ENCODE data around the gene COL26A1.

The COL26A1 gene

GRCh38 chr7:101529560-101529959, 166.9 kb downstream of the COL26A1 start:
- H3K4me3 ChIP-seq (ENCODE audit: low read depth, low read length): no peak overlapping the region
- peaks cover 0 to 3% of the 10 kb centered on the region in 2 experiments for H3K4me1 ChIP-seq (ENCODE audit: control insufficient read depth in 1 of 2, insufficient read depth in 2 of 2, low read length in 2 of 2)
- H3K27me3 ChIP-seq (ENCODE audit: insufficient read depth, low read length): no peaks in the 10 kb centered on the region
- H3K4me2 ChIP-seq (ENCODE audit: low read length): no peak overlapping the region
- no CpG with 5 or more reads among the region's 4 CpGs for WGBS (ENCODE audit: extremely low coverage, insufficient coverage, insufficient read length)
- no peak overlapping the region for H2BK120ac ChIP-seq (ENCODE audit: insufficient read depth, low read length, poor library complexity)
- no peak overlapping the region for H4K91ac ChIP-seq (ENCODE audit: low read depth, low read length)
- no peak overlapping the region for H3K9ac ChIP-seq (ENCODE audit: low read length)
- no peak overlapping the region for H2BK5ac ChIP-seq (ENCODE audit: low read depth, low read length, poor library complexity)
- peaks cover 3% of the 10 kb centered on the region for H3K9me3 ChIP-seq (ENCODE audit: insufficient read depth, low read depth, low read length)
- H2BK12ac ChIP-seq (ENCODE audit: low read length): no peak overlapping the region
- no peak overlapping the region for H2AFZ ChIP-seq (ENCODE audit: insufficient read depth, low read length, poor library complexity)
- H4K12ac ChIP-seq (ENCODE audit: low read depth, low read length): no peak overlapping the region
- no peaks in the 10 kb centered on the region for H3K79me2 ChIP-seq (ENCODE audit: control insufficient read depth, insufficient read depth, low read length, poor library complexity)
- no peak overlapping the region for H3K4ac ChIP-seq (ENCODE audit: low read depth, low read length)
- H3K23ac ChIP-seq (ENCODE audit: low read length): no peak overlapping the region
- no peak overlapping the region for H2AK5ac ChIP-seq (ENCODE audit: low read length)
- no peak overlapping the region for H3K27ac ChIP-seq (ENCODE audit: low read depth, low read length)
- H3K79me1 ChIP-seq (ENCODE audit: low read length): no peaks in the 10 kb centered on the region
- no peak overlapping the region for H3K14ac ChIP-seq (ENCODE audit: low read length)
- no peak overlapping the region for H3K18ac ChIP-seq (ENCODE audit: low read length)
- peaks cover 8 to 16% of the 10 kb centered on the region in 2 experiments for H3K36me3 ChIP-seq (ENCODE audit: control insufficient read depth in 1 of 2, insufficient read depth in 2 of 2, low read length in 2 of 2)
- no peak for DNase-seq
- no peak overlapping the region for H4K8ac ChIP-seq (ENCODE audit: low read depth, low read length)

GRCh38 chr7:101531726-101532357, 169.2 kb downstream of the COL26A1 start:
- H3K23ac ChIP-seq (ENCODE audit: low read length): no peak overlapping the region
- H2BK5ac ChIP-seq (ENCODE audit: low read depth, low read length, poor library complexity): no peak overlapping the region
- WGBS (ENCODE audit: extremely low coverage, insufficient coverage, insufficient read length): no CpG with 5 or more reads among the region's 16 CpGs
- H2AFZ ChIP-seq (ENCODE audit: insufficient read depth, low read length, poor library complexity): no peak overlapping the region
- H3K14ac ChIP-seq (ENCODE audit: low read length): no peak overlapping the region
- no peak overlapping the region for H3K9ac ChIP-seq (ENCODE audit: low read length)
- no peak overlapping the region for H4K8ac ChIP-seq (ENCODE audit: low read depth, low read length)
- H3K27ac ChIP-seq (ENCODE audit: low read depth, low read length): no peak overlapping the region
- no peak overlapping the region for H3K4me3 ChIP-seq (ENCODE audit: low read depth, low read length)
- H3K18ac ChIP-seq (ENCODE audit: low read length): no peak overlapping the region
- DNase-seq: no peak
- H4K12ac ChIP-seq (ENCODE audit: low read depth, low read length): no peak overlapping the region
- no peaks in the 10 kb centered on the region for H3K79me2 ChIP-seq (ENCODE audit: control insufficient read depth, insufficient read depth, low read length, poor library complexity)
- H3K4ac ChIP-seq (ENCODE audit: low read depth, low read length): no peak overlapping the region
- H4K91ac ChIP-seq (ENCODE audit: low read depth, low read length): no peak overlapping the region
- H3K36me3 ChIP-seq (ENCODE audit: control insufficient read depth in 1 of 2, insufficient read depth in 2 of 2, low read length in 2 of 2): peaks cover 7 to 15% of the 10 kb centered on the region in 2 experiments
- H3K27me3 ChIP-seq (ENCODE audit: insufficient read depth, low read length): no peaks in the 10 kb centered on the region
- no peak overlapping the region for H2AK5ac ChIP-seq (ENCODE audit: low read length)
- peaks cover 3% of the 10 kb centered on the region for H3K9me3 ChIP-seq (ENCODE audit: insufficient read depth, low read depth, low read length)
- H3K4me1 ChIP-seq (ENCODE audit: control insufficient read depth in 1 of 2, insufficient read depth in 2 of 2, low read length in 2 of 2): peaks cover 0 to 6% of the 10 kb centered on the region in 2 experiments
- H3K4me2 ChIP-seq (ENCODE audit: low read length): no peak overlapping the region
- H2BK12ac ChIP-seq (ENCODE audit: low read length): no peak overlapping the region
- H2BK120ac ChIP-seq (ENCODE audit: insufficient read depth, low read length, poor library complexity): no peak overlapping the region
- no peaks in the 10 kb centered on the region for H3K79me1 ChIP-seq (ENCODE audit: low read length)

GRCh38 chr7:101532400-101533102, 169.9 kb downstream of the COL26A1 start:
- H2AK5ac ChIP-seq (ENCODE audit: low read length): no peak overlapping the region
- no peak overlapping the region for H3K9ac ChIP-seq (ENCODE audit: low read length)
- DNase-seq: no peak
- H3K79me1 ChIP-seq (ENCODE audit: low read length): no peaks in the 10 kb centered on the region
- H3K79me2 ChIP-seq (ENCODE audit: control insufficient read depth, insufficient read depth, low read length, poor library complexity): no peaks in the 10 kb centered on the region
- no peak overlapping the region for H3K4me2 ChIP-seq (ENCODE audit: low read length)
- H3K4ac ChIP-seq (ENCODE audit: low read depth, low read length): no peak overlapping the region
- H4K91ac ChIP-seq (ENCODE audit: low read depth, low read length): no peak overlapping the region
- H3K36me3 ChIP-seq (ENCODE audit: control insufficient read depth in 1 of 2, insufficient read depth in 2 of 2, low read length in 2 of 2): peaks cover 4 to 12% of the 10 kb centered on the region in 2 experiments
- H3K14ac ChIP-seq (ENCODE audit: low read length): no peak overlapping the region
- H2BK120ac ChIP-seq (ENCODE audit: insufficient read depth, low read length, poor library complexity): no peak overlapping the region
- no peak overlapping the region for H2BK12ac ChIP-seq (ENCODE audit: low read length)
- no peak overlapping the region for H4K12ac ChIP-seq (ENCODE audit: low read depth, low read length)
- H3K4me1 ChIP-seq (ENCODE audit: control insufficient read depth in 1 of 2, insufficient read depth in 2 of 2, low read length in 2 of 2): peaks cover 2 to 6% of the 10 kb centered on the region in 2 experiments
- H3K27me3 ChIP-seq (ENCODE audit: insufficient read depth, low read length): no peaks in the 10 kb centered on the region
- H3K9me3 ChIP-seq (ENCODE audit: insufficient read depth, low read depth, low read length): peaks cover 3% of the 10 kb centered on the region
- H3K4me3 ChIP-seq (ENCODE audit: low read depth, low read length): no peak overlapping the region
- H4K8ac ChIP-seq (ENCODE audit: low read depth, low read length): no peak overlapping the region
- no peak overlapping the region for H3K23ac ChIP-seq (ENCODE audit: low read length)
- H2AFZ ChIP-seq (ENCODE audit: insufficient read depth, low read length, poor library complexity): no peak overlapping the region
- H3K18ac ChIP-seq (ENCODE audit: low read length): no peak overlapping the region
- no peak overlapping the region for H3K27ac ChIP-seq (ENCODE audit: low read depth, low read length)
- WGBS (ENCODE audit: extremely low coverage, insufficient coverage, insufficient read length): no CpG with 5 or more reads among the region's 4 CpGs
- H2BK5ac ChIP-seq (ENCODE audit: low read depth, low read length, poor library complexity): no peak overlapping the region

- Histone ChIP-seq H2BK12ac (ENCODE audit: low read length) (no peak overlapping the region), H3K27ac (ENCODE audit: low read depth, low read length) (no peak overlapping the region), H3K27me3 (ENCODE audit: insufficient read depth, low read length) (no peaks in the 10 kb centered on the region), H3K4me1 (ENCODE audit: control insufficient read depth in 1 of 2, insufficient read depth in 2 of 2, low read length in 2 of 2) (peaks cover 2 to 4% of the 10 kb centered on the region in 2 experiments), H2BK5ac (ENCODE audit: low read depth, low read length, poor library complexity) (no peak overlapping the region), H3K4ac (ENCODE audit: low read depth, low read length) (no peak overlapping the region), H3K79me2 (ENCODE audit: control insufficient read depth, insufficient read depth, low read length, poor library complexity) (no peaks in the 10 kb centered on the region), H4K8ac (ENCODE audit: low read depth, low read length) (no peak overlapping the region), H3K4me2 (ENCODE audit: low read length) (no peak overlapping the region), H2AK5ac (ENCODE audit: low read length) (no peak overlapping the region), H3K36me3 (ENCODE audit: control insufficient read depth in 1 of 2, insufficient read depth in 2 of 2, low read length in 2 of 2) (peaks cover 4 to 8% of the 10 kb centered on the region in 2 experiments), H2BK120ac (ENCODE audit: insufficient read depth, low read length, poor library complexity) (no peak overlapping the region), H4K12ac (ENCODE audit: low read depth, low read length) (no peak overlapping the region), H3K23ac (ENCODE audit: low read length) (no peak overlapping the region), H3K9ac (ENCODE audit: low read length) (no peak overlapping the region), H3K9me3 (ENCODE audit: insufficient read depth, low read depth, low read length) (peaks cover 3% of the 10 kb centered on the region), H3K79me1 (ENCODE audit: low read length) (no peaks in the 10 kb centered on the region), H3K4me3 (ENCODE audit: low read depth, low read length) (no peak overlapping the region), H4K91ac (ENCODE audit: low read depth, low read length) (no peak overlapping the region), H3K14ac (ENCODE audit: low read length) (no peak overlapping the region), H2AFZ (ENCODE audit: insufficient read depth, low read length, poor library complexity) (no peak overlapping the region), H3K18ac (ENCODE audit: low read length) (no peak overlapping the region)
- WGBS (ENCODE audit: extremely low coverage, insufficient coverage, insufficient read length): no CpG with 5 or more reads among the region's 7 CpGs
- no peak for DNase-seq
Measured at GRCh38 chr7:101533103-101533465, 170.4 kb downstream of the COL26A1 start.
